TTC549 (cell line): ENCODE data around the gene EHD3.

Experiments used
- FAIRE-seq: peaks from 2 replicates; lab custom pipeline; 2012; peaks lifted over from hg19 to GRCh38; lab: Jason Lieb, UNC

EHD3 gene

GRCh38 chr2:31233741-31234682 is at the start of gene EHD3:
Gene EHD3 (plus strand): TSS chr2:31234152. CDS start chr2:31234622, 470 bp downstream.
- FAIRE-seq = peak; percentile 87

DNA sequence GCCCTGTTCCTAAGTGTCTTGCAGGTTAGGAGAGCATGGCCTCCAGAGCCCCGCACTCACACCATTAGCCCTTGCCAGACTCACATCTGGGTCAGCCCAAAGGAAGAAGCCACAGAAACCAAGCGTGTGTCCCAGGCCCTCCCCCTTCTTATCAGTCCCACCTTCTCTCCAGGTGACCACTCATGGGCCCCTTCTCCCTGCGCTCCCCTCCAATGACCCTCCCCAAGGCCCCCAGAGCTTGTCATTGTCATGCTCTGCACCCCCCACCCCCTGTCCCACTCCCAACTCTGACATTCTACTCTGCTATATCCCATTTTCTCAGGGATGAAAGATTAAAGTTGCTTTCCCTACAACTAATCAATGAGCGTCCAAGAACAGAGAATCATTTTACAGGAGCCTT is 46.8 kb upstream of the EHD3 start:
- no peak for FAIRE-seq

DNA sequence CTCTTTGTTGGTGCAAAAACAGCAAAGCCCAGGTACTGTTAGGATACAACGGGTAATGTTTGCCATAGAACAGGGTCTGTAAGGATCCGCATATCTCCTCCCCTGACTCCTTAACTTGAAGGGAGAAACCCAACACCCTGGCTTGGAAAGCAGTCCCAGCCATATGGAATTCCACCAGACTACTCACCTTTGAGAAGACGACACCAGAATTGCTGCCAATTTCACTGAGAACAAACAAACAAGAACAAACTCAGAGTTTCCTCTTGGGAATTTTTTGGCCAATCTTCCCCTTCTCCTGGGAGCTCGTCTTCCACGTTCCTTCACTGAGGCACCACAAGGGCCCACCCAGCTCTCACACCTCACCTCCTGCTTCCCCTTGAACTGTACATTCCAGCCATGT is 45.8 kb upstream of the EHD3 start:
- no peak for FAIRE-seq

DNA sequence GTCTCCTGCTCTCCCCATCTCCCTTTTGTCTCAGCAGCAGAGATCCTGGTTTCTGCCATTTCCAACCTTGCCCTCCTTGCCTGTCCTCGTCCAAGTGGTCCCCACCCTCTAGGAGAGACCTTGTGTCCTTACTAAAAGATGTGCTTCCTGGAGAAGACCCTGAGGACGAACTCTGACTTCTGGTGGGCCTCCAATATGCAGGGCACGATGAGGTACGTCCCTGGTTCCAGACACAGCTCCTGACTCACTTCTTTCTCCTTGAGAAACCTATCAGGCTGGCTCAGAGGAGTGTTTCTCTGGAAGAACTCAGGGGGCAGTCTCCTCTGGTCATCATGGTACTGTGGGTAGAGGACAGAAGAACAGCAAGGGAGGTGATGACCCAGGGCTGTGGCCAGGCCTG is 44.8 kb upstream of the EHD3 start:
- no peak for FAIRE-seq

DNA sequence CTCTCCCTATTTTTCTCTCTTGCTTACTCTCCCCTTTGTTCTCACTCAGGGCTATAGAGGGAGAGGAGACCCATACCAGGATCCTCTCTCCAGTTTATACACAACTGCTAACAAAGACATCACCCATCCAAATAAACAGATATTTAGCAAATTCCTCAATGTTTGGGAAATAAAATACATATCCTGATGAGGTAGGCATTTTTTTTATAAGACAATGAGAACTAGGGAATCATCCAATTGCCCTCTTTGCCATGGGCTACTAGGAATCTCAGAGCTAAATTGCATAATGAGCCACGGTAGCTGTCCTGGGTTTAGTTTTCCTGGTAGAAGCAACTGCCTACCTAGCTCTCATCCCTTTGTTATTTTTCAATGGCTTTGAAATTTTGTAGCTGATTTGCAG is 43.8 kb upstream of the EHD3 start:
- no peak for FAIRE-seq

GRCh38 chr2:31191931-31192330 is 42.0 kb upstream of the EHD3 start:
- no peak for FAIRE-seq

- no peak for FAIRE-seq
Measured at GRCh38 chr2:31192396-31192795, 41.6 kb upstream of the EHD3 start.

GRCh38 chr2:31192851-31193392 is 41.0 kb upstream of the EHD3 start:
- no peak for FAIRE-seq

GRCh38 chr2:31193806-31194205 is 40.1 kb upstream of the EHD3 start:
- no peak for FAIRE-seq

DNA sequence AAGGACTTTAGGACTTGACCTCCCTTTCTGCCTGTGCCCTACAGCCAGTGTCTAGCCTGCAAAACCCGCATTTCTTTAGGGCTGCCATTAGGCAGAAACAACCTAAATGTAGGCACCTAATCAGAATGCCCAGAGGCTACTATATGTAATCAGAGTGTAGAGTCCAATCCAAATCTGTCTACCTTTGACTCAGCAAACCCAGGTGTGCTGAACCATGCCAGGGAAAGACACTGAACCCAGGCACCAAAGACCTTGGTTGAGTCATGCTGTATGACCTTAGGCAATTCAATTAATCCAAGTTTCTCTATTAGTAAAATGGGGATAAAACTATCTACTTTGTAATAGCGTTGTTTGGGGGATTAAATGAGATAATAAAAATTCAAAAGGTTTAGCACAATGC is 37.3 kb upstream of the EHD3 start:
- no peak for FAIRE-seq

DNA sequence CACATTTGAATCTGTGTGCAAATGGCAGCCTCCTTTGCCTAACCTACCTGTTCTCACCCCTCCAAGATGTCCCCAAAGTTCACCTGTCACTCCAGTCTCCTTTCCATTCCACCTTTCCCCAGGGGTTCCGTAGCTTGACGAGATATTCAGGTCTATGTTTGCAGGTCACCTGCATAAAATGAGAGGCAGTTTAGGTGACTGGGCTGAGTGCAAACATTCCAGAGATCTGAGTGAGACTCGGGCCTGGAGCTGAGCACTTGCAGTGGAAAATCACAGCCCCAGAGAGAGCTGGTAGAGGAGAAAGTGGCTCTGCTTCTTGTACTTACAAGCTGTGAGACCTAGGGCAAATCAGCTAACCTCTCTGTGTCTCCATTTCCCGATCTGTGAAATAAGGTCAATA is 36.8 kb upstream of the EHD3 start:
- no peak for FAIRE-seq

- no peak for FAIRE-seq
Measured at GRCh38 chr2:31197669-31198068, 36.3 kb upstream of the EHD3 start.

DNA sequence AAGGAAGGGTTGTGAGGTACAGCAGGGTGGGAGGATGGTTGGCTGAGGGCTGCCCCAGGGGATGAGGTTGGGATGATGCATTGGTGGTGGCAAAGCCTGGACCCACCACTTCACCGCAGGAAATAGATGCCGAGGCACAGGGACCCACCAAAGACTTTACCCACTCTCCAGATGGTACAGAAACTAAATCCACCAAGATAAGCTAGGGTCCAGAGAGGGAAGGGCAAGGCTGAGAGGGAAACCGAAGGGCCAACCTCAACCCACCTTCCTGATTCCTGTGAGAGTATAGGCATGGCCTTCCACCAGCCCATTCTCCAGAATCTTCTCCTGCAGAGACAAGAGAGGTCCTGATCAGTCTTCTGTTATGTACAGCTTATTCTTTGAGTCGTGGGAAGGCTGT is 34.7 kb upstream of the EHD3 start:
- no peak for FAIRE-seq

DNA sequence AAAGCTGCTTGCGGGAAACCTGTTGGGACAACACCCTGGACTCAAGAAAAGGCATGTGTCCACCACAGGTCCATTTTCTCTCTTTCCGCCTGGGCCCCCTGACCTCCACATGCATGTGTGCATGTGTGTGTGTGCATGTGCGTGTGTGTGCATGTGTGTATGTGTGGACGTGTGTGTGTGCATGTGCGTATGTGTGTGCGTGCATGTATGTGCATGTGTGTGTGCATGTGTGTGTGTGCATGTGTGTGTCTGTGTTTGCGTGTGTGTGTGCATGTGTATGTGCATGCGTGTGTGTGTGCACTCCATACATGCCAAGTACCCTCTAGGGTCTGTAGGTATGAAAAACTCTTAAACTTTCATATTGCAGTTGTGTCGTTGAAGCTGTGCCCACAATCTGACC is 33.0 kb upstream of the EHD3 start:
- FAIRE-seq = no peak

- FAIRE-seq = no peak
Measured at GRCh38 chr2:31202041-31202440, 31.9 kb upstream of the EHD3 start.

GRCh38 chr2:31202833-31203232 is 31.1 kb upstream of the EHD3 start:
- no peak for FAIRE-seq

- FAIRE-seq = no peak
Measured at GRCh38 chr2:31203916-31204315, 30.0 kb upstream of the EHD3 start.

- FAIRE-seq = no peak
Measured at GRCh38 chr2:31204783-31205182, 29.2 kb upstream of the EHD3 start.

- FAIRE-seq = no peak
Measured at GRCh38 chr2:31205186-31205585, 28.8 kb upstream of the EHD3 start.

DNA sequence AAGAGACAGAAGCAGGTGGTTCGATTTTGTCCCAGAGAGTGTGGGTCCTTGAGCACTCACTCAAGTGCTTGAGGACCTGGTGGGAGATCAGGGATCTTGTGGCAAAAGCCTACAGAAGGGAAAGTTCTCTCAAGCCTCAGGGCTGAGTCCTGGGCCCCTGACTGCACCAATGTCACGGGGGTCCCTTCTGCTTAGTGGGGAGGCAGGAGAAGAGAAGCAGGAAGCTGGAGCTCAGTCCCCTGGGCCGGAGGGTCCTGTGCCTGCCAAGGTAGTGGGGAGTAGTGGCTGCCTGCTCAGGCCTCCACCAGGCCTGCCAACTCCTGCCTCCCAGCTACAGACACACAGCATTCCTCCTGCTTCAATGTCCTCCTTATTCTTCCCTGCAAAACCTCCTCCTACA is 28.3 kb upstream of the EHD3 start:
- FAIRE-seq = no peak

GRCh38 chr2:31207790-31208189 is 26.2 kb upstream of the EHD3 start:
- FAIRE-seq = no peak

DNA sequence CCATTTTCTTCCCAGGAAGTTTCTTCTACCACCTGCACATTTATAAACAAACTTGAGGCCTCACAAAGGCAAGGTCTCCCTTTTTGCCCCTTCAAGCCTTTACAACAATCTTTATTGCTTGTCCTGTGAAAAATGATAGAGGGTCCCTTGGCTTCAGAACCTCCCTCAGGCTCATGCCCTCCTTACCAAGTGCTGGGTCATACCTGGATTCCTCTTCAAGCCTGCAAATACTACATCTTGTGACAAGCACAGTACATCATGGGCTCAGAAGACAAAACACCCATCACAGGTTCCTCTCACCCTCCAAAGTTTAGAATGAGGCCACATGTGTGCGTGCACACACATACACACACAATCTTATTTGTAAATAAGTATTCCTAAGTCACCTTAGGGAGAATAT is 25.7 kb upstream of the EHD3 start:
- FAIRE-seq = no peak

- FAIRE-seq = no peak
Measured at GRCh38 chr2:31212659-31213600, 21.0 kb upstream of the EHD3 start.
